NCI-H1105 treated with DMSO at 0.1 percent for 48 hours (cell line): ENCODE measurements around the gene STAT5B.

ENCODE experiments used
- DNase-seq: peaks from one replicate; lab custom pipeline; 2025; lab: John Stamatoyannopoulos, UW

Gene STAT5B

DNA sequence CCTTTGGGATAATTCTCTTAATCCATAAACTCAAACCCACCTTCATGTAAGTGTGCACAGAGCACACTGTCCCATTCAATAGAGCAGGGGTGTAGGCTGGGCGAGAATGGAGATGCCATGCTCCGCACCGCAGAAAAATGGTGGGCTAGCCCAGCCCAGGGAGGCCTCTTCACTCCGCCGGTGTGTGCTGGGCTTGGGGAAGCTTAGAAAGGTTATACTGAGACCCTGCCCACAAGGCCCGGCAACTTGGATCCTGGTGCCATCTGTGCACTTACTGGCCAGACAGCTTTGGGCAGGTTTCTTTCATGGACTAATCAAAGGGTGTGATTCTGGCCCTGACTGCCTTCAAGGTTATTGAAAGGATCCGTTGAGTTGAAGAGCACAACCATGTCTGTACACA is 8.4 kb upstream of the STAT5B start:
- DNase-seq = no peak

DNA sequence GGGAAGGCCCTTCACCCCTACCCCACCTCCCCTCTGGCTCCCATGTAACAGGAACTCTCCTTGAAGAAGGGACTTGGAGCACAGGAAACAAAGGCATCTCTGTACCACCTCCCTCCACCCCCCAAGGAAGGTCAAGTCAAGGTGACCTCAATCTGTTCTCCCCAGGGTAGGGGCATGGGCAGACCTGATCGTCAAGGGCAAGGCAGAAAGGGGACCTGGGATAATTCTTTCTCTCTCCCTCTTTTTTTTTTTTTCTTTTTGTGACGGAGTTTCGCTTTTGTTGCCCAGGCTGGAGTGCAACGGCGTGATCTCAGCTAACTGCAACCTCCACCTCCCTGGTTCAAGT is 7.8 kb upstream of the STAT5B start:
- DNase-seq = no peak

GRCh38 chr17:42283241-42284023 is 7.2 kb upstream of the STAT5B start:
- no peak for DNase-seq

DNA sequence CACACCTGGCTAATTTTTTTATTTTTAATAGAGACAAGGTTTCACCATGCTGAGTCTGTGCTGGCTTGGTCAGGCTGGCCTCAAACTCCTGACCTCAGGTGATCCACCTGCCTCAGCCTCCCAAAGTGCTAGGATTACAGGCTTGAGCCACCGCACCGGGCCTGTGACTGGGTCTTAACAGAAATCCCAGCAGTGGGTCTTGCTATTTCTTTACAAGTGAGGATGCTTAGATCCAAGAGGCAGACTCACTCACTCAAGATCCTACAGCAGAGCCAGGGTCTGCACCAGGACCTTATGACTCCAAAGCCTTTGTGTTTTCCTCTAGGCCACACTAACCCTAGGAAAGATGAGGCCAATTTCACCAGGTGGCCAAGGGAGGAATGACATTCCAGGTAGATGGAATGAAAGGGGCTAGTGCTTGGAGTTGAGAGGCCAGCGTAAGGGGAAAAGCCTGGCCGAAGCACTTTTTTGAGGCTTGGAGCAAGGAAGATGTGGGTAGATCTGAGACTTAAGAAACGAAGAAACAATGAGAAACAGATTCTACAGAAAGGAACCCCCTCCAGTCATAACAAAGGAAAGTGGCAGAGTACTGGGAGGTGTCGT is 6.4 kb upstream of the STAT5B start:
- no peak for DNase-seq

GRCh38 chr17:42281571-42282096 is 5.4 kb upstream of the STAT5B start:
- DNase-seq = peak; percentile 94

GRCh38 chr17:42279776-42280630 is 3.8 kb upstream of the STAT5B start:
- DNase-seq = no peak

GRCh38 chr17:42277342-42277712 is 1.1 kb upstream of the STAT5B start:
- no peak for DNase-seq

DNA sequence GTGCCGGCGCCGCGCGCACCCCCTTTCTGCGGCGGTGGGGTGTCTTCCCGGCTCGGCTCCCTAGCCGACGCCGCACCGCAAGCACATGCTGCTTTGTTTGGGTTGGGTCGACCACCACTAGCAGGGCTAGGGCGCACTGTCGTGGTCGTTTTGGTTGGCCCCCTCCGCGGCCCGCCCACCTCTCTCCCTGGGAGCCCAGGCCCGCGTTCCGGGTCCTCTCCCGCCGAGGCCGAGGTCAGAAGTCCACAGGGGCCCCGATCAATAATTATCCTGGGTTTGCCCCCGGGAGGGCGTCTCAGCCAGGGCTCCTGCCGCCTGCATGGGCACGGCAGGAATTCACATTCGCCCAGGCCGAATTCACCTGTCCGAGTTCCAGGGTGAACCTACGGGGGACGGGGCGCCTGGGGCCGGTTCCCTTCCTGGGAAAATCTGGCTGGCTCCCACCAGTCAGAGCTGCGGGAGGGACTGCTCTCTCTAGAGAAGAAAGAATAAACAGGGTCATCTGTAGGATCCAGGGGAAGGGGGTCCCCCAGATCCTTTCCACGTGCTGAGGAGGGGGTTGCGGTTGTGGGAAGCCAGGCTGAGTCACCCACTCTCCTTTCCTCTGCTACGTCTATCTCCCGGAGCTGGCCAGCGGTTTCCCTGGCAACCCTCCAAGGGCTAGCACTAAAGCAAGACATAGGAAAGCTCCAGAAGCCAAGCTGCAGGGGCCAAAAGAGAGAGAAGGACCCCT is 584 bp upstream of the STAT5B start:
- no peak for DNase-seq

DNA sequence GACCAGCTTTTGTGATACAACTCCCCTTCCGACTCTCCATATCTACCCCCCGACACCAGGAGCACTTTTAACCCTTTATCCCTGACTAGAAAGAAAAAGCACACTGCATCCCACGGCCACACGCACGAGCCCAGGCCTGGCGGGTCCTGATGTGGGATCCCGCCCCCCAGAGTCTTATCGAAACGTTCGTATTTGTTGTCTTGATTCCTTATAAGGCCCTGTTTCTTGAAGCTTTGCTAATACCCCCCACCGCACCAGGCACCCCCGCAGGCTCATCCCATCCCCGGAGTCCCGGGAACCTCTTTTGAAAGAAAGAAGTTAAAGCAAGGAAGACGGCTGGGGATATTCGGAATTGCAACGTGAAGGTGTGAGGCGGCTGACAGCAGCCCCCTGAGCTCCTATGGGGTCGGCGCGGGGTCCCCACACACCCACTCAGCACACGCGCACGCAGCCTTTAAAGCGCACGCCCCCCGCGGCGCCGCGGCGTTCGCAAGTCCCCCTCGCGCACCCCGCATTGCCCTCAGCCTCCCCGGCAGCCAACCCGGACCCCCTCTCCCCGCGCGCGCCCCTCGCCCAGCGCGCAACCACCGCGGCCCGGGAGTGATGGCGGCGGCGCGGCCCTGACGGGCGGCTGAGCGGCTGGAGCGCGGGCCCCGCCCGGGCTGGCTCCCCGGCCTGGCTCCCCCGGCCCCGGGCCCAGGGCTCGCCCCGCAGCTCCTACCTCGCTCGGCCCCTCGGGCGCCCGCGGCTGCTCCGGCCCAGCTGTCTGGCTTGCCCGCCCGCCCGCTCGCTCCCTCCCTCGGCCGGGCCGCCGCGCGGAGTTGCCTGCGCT is 448 bp downstream of the STAT5B start:
- no peak for DNase-seq

GRCh38 chr17:42274812-42275526 is 1.2 kb downstream of the STAT5B start:
- no peak for DNase-seq

GRCh38 chr17:42274253-42274542 is 2.0 kb downstream of the STAT5B start:
- no peak for DNase-seq

- DNase-seq = no peak
Observed at GRCh38 chr17:42273474-42274252, 2.5 kb downstream of the STAT5B start.

DNA sequence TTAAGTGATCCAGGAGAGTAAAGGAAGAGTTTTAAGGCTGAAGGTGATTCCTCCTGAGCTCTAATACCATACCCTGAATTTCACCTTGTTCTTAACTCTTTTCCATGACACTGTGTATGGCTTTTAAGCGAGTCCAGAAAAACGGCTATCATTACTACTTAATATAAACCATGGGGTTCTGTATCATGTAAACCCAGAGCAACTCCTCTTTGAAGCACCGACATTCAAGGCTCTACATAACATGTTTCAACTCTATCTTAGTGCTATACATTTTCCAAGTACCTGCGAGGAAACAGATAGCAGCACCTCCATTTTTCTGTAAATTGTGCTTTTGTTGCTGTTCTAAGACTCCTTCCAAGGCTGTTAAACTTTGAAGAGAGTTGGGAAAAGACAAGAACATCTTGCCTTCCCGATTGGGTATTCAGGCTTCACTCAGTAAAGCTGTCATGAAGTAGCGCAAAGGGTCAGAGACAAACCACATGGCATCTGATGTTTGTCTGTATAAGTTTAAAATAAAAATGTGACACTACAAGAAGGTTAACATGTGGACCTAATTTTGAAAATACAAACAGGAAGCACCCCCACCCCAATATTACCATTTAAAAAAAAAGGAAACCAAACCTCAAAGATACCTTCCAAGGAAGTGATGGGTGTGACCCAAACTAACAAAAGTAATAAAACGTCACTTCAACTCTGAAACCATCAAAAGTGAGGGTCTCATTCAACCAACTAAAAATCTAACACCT is 3.9 kb downstream of the STAT5B start:
- DNase-seq = no peak

DNA sequence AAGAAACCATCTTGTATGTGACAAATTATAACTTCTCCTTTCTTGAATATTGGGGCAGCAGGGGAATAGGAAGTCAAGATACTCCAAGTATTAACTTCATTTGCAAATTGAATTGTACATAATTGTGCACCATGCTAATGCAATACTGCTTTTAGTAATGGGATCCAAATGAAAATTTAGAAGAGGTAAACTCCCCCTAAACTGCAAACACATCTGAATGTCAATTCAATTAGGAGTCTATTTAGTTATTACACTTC is 4.5 kb downstream of the STAT5B start:
- DNase-seq = no peak

- no peak for DNase-seq
Observed at GRCh38 chr17:42271006-42271778, 5.0 kb downstream of the STAT5B start.

DNA sequence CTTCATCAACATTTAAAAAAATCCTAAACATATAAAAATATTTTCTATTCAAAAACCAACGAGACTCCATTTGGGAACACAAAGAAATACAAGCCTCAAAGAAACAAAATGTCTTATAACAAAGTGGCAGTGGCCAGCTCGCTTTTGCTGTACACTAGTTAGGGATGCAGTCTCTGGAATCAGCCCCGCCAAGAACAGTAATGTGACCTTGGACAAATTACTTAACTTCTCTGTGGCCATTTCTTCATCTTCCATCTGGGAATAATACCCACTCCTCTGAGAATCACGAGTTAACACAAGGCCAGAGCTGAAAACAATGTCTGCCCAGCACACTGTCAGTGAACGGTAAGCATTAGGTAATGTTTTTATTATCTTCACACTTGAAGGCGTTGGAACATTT is 5.6 kb downstream of the STAT5B start:
- DNase-seq = no peak

DNA sequence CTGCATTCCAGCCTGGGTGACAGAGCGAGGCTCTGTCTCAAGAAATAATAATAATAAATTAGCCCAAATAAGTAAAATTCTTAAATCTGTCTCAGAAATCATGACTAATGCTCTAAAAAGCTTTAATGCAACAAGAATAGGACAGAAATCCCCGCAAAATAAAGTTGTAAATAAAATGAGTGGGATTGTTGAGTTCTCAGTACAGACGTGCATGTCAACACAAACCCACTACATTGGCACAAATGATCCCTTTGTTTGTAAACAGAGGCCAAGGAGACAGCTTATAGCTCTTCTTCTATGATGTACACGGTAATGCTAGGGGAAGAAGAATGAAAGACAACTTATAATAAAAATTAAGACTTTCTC is 6.0 kb downstream of the STAT5B start:
- DNase-seq = no peak

DNA sequence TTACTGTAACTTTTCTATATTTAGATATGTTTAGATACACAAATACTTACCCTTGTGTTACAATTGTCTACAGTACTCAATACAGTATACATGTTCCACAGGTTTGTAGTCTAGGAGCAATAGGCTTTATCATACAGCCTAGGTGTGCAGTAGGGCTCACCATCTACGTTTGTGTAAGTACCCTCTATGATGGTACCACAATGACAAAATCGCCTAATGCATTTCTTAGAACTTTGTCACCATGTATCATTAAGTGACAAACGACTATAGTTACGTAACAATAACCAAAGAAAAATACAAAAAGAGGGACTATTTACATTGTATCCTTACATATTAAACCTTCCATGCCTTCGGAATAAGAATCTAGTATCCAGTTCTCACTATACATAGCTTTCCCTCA is 8.0 kb downstream of the STAT5B start:
- no peak for DNase-seq
